ENCODE results near the gene OR2G6. TPM values are rescaled to one million over a fixed set of nuclear protein-coding genes. Genes with fewer than 3 reads are reported as not detected.
"Not testable (repeated sequence)": the region's sequence is repeated elsewhere in the genome, so short reads cannot be mapped to it uniquely, and the experiment has no call there.

OR2G6 gene
- total and polyA plus RNA-seq, 4 donors = not detected

DNA sequence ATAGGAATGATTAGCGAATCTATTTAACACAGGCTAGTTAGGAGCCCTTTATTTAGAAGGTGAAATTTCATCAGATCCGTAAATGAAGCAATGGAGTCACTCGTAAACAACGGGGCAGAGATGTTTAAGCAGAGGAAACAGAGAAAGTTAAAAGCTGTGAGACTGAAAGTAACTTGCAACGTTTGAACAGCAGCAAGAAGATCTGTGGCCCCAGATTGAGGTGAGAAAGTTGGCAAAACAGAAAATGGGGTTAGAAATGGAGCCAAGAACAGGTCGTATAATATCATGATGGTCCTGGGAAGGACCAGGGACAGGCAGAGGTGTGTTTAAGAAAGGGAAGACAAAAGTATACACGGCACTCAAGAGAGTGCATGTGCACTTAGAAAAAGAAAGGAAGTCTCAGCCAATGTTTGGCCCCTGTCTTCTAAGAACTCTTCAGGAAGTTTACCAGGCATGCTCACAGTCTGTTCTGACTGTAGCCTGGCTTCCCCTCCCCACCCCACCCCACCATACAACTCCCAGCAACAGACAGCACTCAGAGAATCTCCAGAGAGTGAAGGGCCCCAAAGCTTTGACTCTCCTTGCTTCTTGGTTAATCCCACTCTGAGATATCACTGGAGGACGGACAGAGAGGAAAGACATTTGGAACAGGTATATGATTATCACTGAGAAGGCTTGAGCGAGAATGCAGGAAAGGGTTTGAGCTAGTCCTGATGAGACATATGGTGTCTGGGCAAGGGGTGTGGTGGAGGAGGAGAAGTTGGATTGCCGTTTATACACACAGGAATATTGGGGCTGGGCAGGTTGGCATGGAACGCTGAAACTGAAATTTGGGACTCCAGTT is 57.9 kb downstream of the OR2G6 start:
- H3K4me3 ChIP-seq (ENCODE audit: low read depth in 1 of 3, low read length in 3 of 3); H3K36me3 ChIP-seq (ENCODE audit: control insufficient read depth in 4 of 4, insufficient read depth in 3 of 4, low read depth in 1 of 4, low read length in 3 of 4); H3K4me1 ChIP-seq (ENCODE audit: control insufficient read depth in 4 of 4, insufficient read depth in 4 of 4, low read length in 3 of 4); H3K27me3 ChIP-seq (ENCODE audit: control insufficient read depth in 4 of 4, insufficient read depth in 4 of 4, low read length in 3 of 4); H3K27ac ChIP-seq (ENCODE audit: low read depth in 1 of 2, low read length in 2 of 2); H3K9ac ChIP-seq (ENCODE audit: low read depth in 1 of 2, low read length in 2 of 2); DNase-seq (ENCODE audit: low spot score); H3K9me3 ChIP-seq (ENCODE audit: control insufficient read depth in 4 of 4, low read length in 3 of 4): not testable (repeated sequence)
- WGBS = 56% methylated on average over 11 of the region's 11 CpGs

DNA sequence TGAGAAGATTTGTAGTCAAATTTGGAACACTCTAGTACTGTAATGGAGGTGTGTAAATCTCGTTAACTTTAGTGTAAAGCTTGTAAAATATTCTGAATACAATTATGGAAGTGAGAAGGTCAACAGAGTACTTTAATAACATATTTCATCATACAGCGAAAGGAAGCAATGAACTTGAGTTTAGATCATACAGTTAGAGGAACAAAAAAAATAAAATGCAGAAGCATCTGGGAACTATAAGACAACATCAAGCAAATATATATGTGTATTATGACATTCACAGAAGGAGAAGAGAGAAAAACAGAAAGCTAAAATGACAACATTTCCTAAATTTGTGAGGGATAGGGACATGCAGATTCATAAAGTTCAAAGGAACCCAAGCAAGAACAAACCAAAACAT is 61.2 kb downstream of the OR2G6 start:
- not testable (repeated sequence) for H3K4me3 ChIP-seq (ENCODE audit: low read depth in 1 of 3, low read length in 3 of 3); H3K36me3 ChIP-seq (ENCODE audit: control insufficient read depth in 4 of 4, insufficient read depth in 3 of 4, low read depth in 1 of 4, low read length in 3 of 4); H3K27me3 ChIP-seq (ENCODE audit: control insufficient read depth in 4 of 4, insufficient read depth in 4 of 4, low read length in 3 of 4); H3K4me1 ChIP-seq (ENCODE audit: control insufficient read depth in 4 of 4, insufficient read depth in 4 of 4, low read length in 3 of 4); H3K9me3 ChIP-seq (ENCODE audit: control insufficient read depth in 4 of 4, low read length in 3 of 4); H3K9ac ChIP-seq (ENCODE audit: low read depth in 1 of 2, low read length in 2 of 2); DNase-seq (ENCODE audit: low spot score); H3K27ac ChIP-seq (ENCODE audit: low read depth in 1 of 2, low read length in 2 of 2)
- 31% methylated on average over 2 of the region's 2 CpGs for WGBS

DNA sequence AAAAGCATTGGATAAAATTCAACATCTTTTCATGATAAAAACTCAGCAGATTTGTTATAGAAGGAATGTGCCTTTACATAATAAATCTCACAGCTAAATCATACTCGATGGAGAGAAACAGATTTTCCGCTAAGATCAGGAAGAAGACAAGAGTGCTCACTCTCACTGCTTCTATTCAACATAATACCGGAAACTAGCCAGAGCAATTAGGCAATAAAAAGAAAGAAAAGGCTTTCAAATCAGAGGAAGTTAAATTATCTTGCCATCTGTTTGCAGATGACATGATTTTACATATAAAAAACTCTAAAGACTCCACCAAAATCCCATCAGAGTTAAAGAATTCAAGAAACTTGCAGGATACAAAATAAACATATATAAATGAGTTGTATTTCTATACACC is 62.9 kb downstream of the OR2G6 start:
- H3K4me1 ChIP-seq (ENCODE audit: control insufficient read depth in 4 of 4, insufficient read depth in 4 of 4, low read length in 3 of 4); H3K9ac ChIP-seq (ENCODE audit: low read depth in 1 of 2, low read length in 2 of 2); H3K9me3 ChIP-seq (ENCODE audit: control insufficient read depth in 4 of 4, low read length in 3 of 4); H3K4me3 ChIP-seq (ENCODE audit: low read depth in 1 of 3, low read length in 3 of 3); H3K36me3 ChIP-seq (ENCODE audit: control insufficient read depth in 4 of 4, insufficient read depth in 3 of 4, low read depth in 1 of 4, low read length in 3 of 4); H3K27ac ChIP-seq (ENCODE audit: low read depth in 1 of 2, low read length in 2 of 2); DNase-seq (ENCODE audit: low spot score); H3K27me3 ChIP-seq (ENCODE audit: control insufficient read depth in 4 of 4, insufficient read depth in 4 of 4, low read length in 3 of 4): not testable (repeated sequence)
- WGBS = 65% methylated on average over 3 of the region's 3 CpGs

DNA sequence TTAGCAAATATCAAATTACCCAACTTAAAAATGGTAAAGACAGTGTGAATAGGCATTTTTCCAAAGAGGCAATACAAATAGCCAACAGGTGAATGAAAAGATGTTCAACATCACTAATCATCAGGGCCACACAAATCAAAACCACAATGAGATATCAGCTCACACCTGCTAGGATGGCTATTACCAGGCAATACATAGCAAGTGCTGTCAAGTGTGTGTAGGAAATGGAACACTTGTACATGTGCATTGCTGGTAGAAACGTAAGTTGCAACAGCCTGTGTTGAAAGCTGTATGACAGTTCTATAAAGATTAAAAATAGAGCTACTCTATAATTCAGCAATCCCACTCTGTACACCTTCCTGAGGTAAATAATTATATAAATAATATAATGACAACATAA is 64.2 kb downstream of the OR2G6 start:
- no CpG with 5 or more reads among the region's 1 CpG for WGBS
- DNase-seq (ENCODE audit: low spot score); H3K9ac ChIP-seq (ENCODE audit: low read depth in 1 of 2, low read length in 2 of 2): not testable (repeated sequence)

DNA sequence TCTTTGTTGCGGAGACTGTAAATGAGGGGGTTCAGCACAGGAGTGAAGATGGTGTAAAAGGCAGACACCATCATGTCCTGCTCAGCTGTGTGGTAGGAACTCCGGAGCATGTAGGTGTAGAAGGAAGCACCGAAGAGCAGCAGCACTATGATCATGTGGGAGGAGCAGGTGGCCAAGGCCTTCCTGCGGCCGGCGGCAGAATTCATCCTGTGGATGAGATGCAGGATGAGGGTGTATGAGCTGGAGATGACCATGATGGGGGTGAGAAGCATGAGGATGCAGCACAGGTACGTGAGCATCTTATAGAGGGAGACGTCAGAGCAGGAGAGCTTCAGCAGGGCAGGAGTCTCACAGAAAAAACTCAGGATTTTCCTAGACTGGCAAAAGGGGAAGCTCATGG is 66.0 kb downstream of the OR2G6 start:
- H3K27ac ChIP-seq (ENCODE audit: low read depth in 1 of 2, low read length in 2 of 2); H3K4me1 ChIP-seq (ENCODE audit: control insufficient read depth in 4 of 4, insufficient read depth in 4 of 4, low read length in 3 of 4); H3K36me3 ChIP-seq (ENCODE audit: control insufficient read depth in 4 of 4, insufficient read depth in 3 of 4, low read depth in 1 of 4, low read length in 3 of 4); H3K27me3 ChIP-seq (ENCODE audit: control insufficient read depth in 4 of 4, insufficient read depth in 4 of 4, low read length in 3 of 4); H3K9ac ChIP-seq (ENCODE audit: low read depth in 1 of 2, low read length in 2 of 2); H3K9me3 ChIP-seq (ENCODE audit: control insufficient read depth in 4 of 4, low read length in 3 of 4); DNase-seq (ENCODE audit: low spot score); H3K4me3 ChIP-seq (ENCODE audit: low read depth in 1 of 3, low read length in 3 of 3): not testable (repeated sequence)
- WGBS = 78% methylated on average over 6 of the region's 8 CpGs

More for the DNA sequence above, 64.2 kb downstream of the OR2G6 start:
- H3K9me3 ChIP-seq (ENCODE audit: control insufficient read depth in 4 of 4, low read length in 3 of 4); H3K4me1 ChIP-seq (ENCODE audit: control insufficient read depth in 4 of 4, insufficient read depth in 4 of 4, low read length in 3 of 4); H3K4me3 ChIP-seq (ENCODE audit: low read depth in 1 of 3, low read length in 3 of 3); H3K27ac ChIP-seq (ENCODE audit: low read depth in 1 of 2, low read length in 2 of 2); H3K36me3 ChIP-seq (ENCODE audit: control insufficient read depth in 4 of 4, insufficient read depth in 3 of 4, low read depth in 1 of 4, low read length in 3 of 4); H3K27me3 ChIP-seq (ENCODE audit: control insufficient read depth in 4 of 4, insufficient read depth in 4 of 4, low read length in 3 of 4): not testable (repeated sequence)

DNA sequence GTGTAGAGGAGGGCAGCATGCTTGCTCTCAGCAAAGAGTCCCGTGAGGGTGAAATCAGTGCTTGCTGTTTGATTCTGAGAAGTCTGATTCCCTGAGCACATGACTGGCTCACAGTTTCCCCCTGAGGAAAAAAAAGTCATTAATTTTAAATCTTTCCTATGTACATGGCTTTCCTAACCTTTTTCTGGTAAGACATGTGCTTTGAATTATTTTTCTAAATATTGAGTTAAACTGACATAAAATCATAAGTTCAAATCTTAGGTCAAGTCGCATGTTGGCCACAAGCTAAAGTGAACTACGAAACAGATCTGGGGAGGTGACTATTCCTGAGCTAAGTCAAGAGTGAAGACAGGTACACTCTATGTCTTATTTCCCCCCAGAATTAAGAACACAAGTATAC is 66.8 kb downstream of the OR2G6 start, which contains the start of gene OR2T34:
TSS of gene OR2T34 (minus strand) at position 101 of the 400 bp plus-strand sequence. CDS start at position 101, 0 bp downstream.
- H3K9me3 ChIP-seq (ENCODE audit: control insufficient read depth in 4 of 4, low read length in 3 of 4); H3K9ac ChIP-seq (ENCODE audit: low read depth in 1 of 2, low read length in 2 of 2); DNase-seq (ENCODE audit: low spot score); H3K36me3 ChIP-seq (ENCODE audit: control insufficient read depth in 4 of 4, insufficient read depth in 3 of 4, low read depth in 1 of 4, low read length in 3 of 4); H3K4me1 ChIP-seq (ENCODE audit: control insufficient read depth in 4 of 4, insufficient read depth in 4 of 4, low read length in 3 of 4); H3K27me3 ChIP-seq (ENCODE audit: control insufficient read depth in 4 of 4, insufficient read depth in 4 of 4, low read length in 3 of 4); H3K27ac ChIP-seq (ENCODE audit: low read depth in 1 of 2, low read length in 2 of 2); H3K4me3 ChIP-seq (ENCODE audit: low read depth in 1 of 3, low read length in 3 of 3): not testable (repeated sequence)
- 83% methylated on average over 3 of the region's 3 CpGs for WGBS
